CD4-positive, alpha-beta T cell treated with Interleukin-1 beta for 1 hour (primary cell): Measurements from ENCODE around the gene NKAIN4.
"Not testable (repeated sequence)": the region's sequence is repeated elsewhere in the genome, so short reads cannot be mapped to it uniquely, and the experiment has no call there.

ENCODE experiments used
- DNase-seq, 2 donors: peaks; one replicate each; pipeline ENCODE4 v3.0.0-alpha.2; 2020 to 2022

The NKAIN4 gene

DNA sequence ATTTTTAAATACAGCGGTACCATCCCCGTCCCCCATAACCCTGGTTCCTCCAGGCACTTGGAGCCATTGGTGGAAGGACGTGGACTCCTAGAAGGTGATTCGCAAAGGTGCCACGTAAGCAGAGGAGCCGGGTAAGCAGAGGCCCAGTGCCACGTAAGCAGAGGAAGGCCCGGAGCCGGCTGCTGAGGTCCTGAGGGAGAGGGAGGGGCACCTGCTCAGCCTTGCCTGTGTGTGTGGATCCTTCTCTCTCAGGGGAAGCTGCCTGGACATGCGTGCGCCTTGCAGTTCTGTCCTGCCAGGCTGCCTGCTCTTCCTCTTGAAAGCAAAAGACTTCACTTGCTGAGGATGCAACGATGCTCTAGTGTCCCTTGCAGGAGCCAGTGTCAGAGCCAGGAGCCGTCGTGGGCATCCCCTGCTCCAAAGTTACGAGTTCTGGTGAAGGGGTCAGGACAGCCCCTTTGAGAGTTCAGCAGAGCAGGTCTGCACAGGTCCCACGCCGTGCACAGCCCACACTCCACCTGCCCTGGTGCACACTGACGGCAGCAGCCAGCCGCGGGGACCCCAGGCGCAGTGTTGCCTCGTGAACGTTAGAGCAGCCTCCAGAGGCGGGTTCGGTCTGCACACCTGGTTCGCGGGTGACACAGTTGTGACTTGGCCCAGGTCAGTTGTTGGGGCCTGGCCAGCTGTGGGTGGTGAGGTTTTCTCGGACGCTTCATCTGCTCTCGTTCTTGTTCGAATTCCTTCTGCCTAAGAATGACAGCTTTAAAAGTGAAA, 1.9 kb upstream of the NKAIN4 start:
- DNase-seq = no peak

DNA sequence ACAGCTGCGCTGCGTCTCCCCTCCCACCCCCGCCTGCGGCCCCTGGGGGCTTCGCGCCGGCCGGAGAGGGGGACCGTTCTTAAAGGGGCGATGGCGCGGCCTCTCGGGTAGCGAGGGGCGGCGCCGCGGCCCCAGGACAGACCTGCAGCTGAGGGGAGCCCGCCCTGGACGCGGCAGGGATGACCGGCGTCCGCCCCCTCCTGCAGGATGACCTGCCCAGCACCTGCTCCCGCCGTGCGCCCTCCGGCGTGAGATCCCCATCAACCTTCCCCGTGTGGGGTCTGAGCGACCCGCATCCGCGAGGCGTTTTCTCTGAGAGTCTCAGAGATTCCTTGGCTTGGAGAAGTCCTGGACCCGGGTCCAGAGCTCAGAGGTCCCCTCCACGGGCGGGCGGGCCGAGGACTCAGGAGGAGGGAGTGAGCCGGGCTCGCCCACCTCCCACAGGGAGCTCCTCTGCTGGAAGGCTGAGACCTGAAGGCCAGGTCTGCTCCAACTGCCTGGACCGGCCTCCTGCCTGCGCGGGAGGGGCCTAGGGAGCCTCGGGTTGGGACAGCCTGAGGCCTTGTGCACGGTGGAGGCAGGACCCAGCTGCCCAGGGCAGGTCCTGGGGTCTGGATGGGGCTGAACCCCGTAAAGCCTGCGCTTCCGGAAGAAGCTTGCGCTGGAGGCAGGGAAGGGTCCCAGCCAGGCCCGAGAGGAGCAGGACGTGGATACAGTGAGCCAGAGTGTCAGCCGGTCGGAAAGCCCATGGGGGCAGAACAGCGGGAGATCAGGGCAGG, 532 bp upstream of the NKAIN4 start:
- no peak for DNase-seq

DNA sequence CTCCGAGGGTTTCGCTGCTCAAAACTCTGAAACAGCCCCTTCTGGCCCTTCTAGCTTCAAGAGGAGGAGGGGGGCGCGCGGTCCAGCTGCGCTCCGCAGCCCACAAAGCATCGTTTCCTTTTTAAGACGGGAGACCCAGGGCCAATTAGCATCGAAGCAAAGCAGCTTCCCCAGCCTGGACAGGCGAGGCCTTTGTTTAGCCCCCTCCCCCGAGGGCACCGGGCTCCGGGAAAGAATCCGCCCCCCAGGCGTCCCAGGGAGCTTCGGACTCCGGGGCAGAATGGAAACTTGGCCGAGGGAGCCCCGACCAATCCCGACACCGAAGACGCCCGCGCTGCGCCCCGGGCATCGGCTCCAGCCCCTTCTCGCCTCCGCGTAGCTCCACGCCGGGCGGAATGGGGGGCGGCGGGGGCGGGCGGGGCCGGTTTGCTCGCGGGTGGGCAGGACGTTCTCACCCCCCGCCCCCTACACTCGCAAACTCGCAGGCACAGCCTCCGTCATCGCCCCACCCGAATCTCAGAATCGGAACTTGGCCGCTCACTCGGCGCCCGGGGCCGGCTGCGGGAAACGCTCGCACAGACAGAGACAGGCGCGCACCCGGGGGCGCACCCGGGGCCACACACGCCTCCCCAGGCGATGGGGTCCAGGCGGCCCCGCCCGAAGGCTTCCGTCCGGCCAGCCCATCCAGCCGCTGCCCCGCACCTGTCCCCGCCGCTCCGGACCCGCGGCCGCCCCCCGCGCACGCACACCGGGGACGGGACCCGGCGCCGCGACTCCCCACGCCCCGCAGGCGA, 628 bp downstream of the NKAIN4 start:
- no peak for DNase-seq

DNA sequence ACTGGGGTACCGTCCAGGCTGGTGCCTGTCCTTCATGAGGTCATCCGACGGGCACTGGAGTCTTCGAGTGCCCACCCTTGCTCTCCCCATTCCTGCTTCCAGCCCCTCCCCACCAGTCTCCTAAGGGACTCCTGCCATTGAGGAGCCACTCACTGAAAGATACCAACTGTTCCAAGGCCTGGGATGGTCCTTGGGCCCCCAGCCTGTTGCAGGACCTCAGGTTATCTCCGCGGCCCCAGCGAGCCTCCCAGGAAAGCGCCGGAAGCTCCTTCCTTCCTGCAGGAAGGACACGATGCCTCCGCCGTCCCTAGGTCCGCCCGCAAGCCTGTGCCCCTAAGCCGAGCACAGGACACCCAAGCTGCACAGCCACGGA, 1.2 kb downstream of the NKAIN4 start:
- DNase-seq = no peak

GRCh38 chr20:63252284-63252711, 2.0 kb downstream of the NKAIN4 start:
- no peak for DNase-seq

GRCh38 chr20:63251350-63251749, 2.9 kb downstream of the NKAIN4 start:
- DNase-seq = not testable (repeated sequence)

- no peak for DNase-seq
Measured at GRCh38 chr20:63249891-63250290, 4.4 kb downstream of the NKAIN4 start.

GRCh38 chr20:63248835-63249591, 5.2 kb downstream of the NKAIN4 start:
- no peak for DNase-seq

GRCh38 chr20:63247671-63248228, 6.5 kb downstream of the NKAIN4 start:
- no peak for DNase-seq

- DNase-seq = no peak
Measured at GRCh38 chr20:63246490-63247288, 7.6 kb downstream of the NKAIN4 start.

DNA sequence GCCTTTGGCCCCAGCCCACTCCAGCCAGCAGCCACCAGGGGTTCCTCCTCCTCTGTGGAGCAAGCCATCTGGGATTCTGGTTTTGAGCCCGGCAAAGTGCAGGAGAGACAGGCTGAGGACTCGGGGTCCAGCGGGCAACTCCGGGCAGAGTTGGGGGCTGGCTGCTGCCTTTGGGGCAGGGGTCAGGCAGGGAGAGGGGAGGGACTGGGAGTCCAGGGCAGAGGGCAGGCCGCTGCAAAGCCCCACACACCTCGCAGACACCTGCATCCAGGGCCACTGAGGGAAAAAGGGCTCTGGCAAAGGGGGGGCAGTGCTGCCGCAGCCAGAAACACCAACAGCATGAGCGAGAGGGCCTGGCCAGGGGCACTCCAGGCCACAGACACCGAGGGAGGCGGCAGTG, 9.8 kb downstream of the NKAIN4 start:
- no peak for DNase-seq

DNA sequence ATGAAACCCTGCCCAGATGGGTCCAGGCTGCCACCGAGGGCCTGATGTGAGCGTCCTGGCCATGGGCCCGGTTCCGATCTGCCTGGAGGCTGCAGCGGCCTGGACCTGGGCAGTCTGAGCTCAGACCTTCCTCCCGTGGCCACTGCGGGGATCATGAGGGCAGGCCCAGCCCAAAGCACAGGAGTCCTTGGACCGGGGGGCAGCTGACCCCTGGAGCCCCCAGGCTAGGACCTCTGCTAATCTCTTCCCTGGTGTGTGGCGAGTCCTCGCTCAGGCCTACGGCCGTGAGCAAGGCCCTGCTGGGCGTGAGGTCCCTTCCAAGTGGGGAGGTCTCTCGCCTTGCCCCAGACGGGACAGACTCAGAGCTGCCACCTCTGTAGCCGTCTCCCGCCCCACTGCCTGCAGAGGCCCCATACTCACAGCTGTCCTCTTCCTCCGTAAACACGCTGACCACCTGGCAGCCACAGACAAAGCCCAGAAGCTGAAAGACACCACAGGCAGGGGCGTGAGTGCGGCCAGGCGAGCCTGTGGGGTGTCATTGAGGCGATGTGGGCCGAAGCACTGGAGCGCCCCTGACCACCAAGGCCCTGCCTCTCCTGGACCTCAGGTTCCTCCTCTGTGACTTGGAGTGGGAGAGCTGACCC, 10.5 kb downstream of the NKAIN4 start:
- DNase-seq = no peak

DNA sequence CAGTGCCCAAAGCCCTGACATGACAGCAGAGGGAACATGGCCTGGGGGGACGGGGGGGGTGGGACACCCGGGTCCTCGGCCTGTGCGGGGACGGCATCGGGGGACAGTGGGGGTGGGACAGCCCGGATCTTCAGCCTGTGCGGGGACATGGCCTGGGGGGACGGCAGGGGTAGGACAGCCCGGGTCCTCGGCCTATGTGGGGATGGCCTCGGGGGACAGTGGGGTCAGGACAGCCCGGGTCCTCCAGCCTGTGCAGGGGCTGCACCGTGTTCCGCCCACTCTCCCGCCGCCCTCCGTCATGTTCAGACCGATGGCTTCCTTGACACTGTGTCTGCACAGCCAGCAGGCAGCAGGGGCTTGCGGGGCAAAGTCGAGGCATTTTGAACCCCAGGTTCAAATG, 11.5 kb downstream of the NKAIN4 start:
- DNase-seq = no peak

GRCh38 chr20:63241272-63241671, 13.0 kb downstream of the NKAIN4 start:
- no peak for DNase-seq

DNA sequence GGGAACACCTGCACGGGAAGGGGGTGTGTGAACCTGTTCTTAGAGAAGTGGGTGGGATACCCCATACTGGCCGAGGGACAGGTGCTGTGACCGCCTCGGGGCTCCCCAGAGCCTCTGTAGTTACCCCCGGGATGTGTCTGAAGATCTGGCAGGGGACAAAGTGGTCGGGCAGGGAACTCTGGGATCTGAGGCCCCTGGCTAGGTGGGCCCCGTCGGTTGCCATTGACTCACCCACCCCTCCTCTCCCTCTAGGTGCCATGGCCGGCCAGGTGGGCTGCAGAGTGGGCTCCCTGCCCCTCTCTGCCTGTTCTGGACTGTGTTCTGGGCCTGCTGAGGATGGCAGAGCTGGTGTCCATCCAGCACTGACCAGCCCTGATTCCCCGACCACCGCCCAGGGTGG, 14.3 kb downstream of the NKAIN4 start:
- DNase-seq = no peak

- no peak for DNase-seq
Measured at GRCh38 chr20:63239431-63239830, 14.8 kb downstream of the NKAIN4 start.

DNA sequence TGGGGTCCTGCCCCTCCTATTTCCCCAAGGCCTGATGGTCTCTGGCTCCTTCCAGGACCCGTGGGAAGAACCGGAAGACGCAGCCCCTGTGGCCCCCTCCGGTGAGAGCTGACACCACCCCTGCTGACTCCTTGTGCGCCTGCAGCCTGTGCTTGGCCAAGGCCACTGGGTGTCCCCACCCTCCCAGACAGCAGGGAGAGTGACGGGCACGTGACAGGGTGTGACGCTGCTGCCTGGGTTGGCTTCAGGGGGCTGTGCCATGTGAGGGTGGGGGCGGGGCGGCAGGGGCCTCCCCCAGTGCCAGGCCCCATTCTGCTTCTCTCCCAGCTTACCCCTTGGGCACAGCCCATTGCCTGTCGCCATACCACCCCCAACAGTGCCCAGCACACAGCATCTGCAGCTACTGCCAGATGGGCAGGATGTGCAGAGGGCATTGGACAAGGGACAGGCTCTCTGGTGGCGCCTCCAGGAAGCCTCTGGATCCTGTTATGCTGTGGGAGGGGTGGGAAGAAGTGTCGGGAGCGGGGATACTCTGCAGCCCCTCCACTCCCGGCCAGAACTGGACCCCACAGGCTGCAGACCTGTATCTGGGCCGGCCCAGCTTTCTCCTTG, 15.6 kb downstream of the NKAIN4 start:
- no peak for DNase-seq

GRCh38 chr20:63238031-63238430, 16.2 kb downstream of the NKAIN4 start:
- no peak for DNase-seq

GRCh38 chr20:63236116-63236837, 18.0 kb downstream of the NKAIN4 start:
- DNase-seq = no peak
